ENCODE results near the gene RABL2A.
"Not testable (repeated sequence)": the region's sequence is repeated elsewhere in the genome, so short reads cannot be mapped to it uniquely, and the experiment has no call there.

RABL2A gene

DNA sequence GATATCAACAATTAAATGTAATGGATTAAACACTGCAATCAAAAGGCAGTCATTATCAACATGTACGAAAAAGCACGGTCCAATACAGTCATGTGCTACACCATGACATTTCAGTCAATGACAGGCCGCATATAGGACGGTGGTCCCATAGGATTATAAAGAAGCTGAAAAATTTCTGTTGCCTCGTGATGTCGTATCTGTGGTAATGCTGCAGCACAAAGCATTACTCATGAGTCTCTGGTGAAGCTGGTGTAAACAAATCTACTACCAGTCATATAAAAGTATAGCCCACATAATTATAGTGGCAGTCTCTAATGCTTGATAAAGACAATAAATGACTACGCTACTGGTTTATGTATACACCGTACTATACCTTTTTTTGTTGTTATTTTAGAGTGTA, 58.4 kb downstream of the RABL2A start:
- ATAC-seq (ENCODE audit: low read depth) (no peak), DNase-seq (ENCODE audit: low spot score in 2 of 2) (no peak)
- Mint-ChIP-seq H3K36me3 (no peaks in the 10 kb centered on the region), H3K9me3 (no peaks in the 10 kb centered on the region), H3K27me3 (no peaks in the 10 kb centered on the region), H3K4me1 (peaks cover 3% of the 10 kb centered on the region), H3K4me3 (no peak overlapping the region), H3K27ac (no peak overlapping the region)

DNA sequence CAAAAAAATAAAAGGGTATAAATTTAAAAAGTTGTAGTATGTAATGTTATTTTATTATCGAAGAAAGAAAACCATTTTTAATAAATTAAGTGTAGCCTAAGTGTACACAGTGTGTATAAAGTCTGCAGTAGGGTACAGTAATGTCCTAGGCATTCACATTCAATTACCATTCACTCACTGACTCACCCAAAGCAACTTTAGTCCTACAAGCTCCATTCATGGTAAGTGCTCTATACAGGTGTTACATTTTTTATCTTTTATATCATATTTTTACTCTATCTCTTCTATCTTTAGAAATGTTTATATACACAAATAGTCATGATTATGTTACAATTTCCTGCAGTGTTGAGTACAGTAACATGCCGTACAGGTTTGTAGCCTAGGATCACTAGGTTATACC, 59.5 kb downstream of the RABL2A start:
- Mint-ChIP-seq H3K27ac (no peak overlapping the region), H3K27me3 (no peaks in the 10 kb centered on the region), H3K4me1 (peaks cover 8% of the 10 kb centered on the region), H3K9me3 (no peaks in the 10 kb centered on the region), H3K36me3 (no peaks in the 10 kb centered on the region), H3K4me3 (no peak overlapping the region)
- DNase-seq (ENCODE audit: low spot score in 2 of 2) = no peak
- ATAC-seq (ENCODE audit: low read depth) = no peak

DNA sequence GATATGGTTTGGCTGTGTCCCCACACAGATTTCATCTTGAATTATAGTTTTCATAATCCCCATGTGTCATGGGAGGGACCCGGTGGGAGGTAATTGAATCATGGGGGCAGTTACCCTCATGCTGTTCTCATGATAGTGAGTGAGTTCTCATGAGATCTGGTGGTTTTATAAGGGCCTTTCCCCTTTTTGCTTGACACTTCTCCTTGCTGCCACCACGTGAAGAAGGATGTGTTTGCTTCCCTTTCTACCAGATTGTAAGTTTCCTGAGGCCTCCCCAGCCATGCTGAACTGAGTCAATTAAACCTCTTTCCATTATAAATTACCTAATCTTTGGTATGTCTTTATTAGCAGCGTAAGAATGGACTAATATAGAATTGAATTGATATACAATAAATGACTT, 63.8 kb downstream of the RABL2A start:
- not testable (repeated sequence) for H3K27me3 Mint-ChIP-seq; H3K4me3 Mint-ChIP-seq; H3K9me3 Mint-ChIP-seq; DNase-seq (ENCODE audit: low spot score in 2 of 2); H3K36me3 Mint-ChIP-seq
- ATAC-seq (ENCODE audit: low read depth) = peak; percentile 22
- H3K27ac Mint-ChIP-seq = peak overlapping the region; percentile 24
- H3K4me1 Mint-ChIP-seq = peaks cover 23% of the 10 kb centered on the region

All from memory B cell (primary cell).